ENCODE results near the gene CLEC18A. TPM values are rescaled to one million over a fixed set of nuclear protein-coding genes. Genes with fewer than 3 reads are reported as not detected.
"Not testable (repeated sequence)": the region's sequence is repeated elsewhere in the genome, so short reads cannot be mapped to it uniquely, and the experiment has no call there.

The CLEC18A gene
- total RNA-seq = 0.26 and 1.0 TPM in 2 replicates

GRCh38 chr16:69951017-69951671, at the start of gene CLEC18A:
CLEC18A (plus strand) TSS chr16:69951334; CDS start chr16:69951367, 33 bp downstream.
- FAIRE-seq; H3K27me3 ChIP-seq (ENCODE audit: control insufficient read depth, insufficient read depth, low read length); H3K36me3 ChIP-seq (ENCODE audit: control insufficient read depth, insufficient read depth, low read length); H3K4me3 ChIP-seq (ENCODE audit: low read depth, low read length); DNase-seq (ENCODE audit: low read depth): not testable (repeated sequence)

- no peak for DNase-seq (ENCODE audit: low read depth)
- Histone ChIP-seq H3K4me3 (ENCODE audit: low read depth, low read length) (no peak overlapping the region), H3K27me3 (ENCODE audit: control insufficient read depth, insufficient read depth, low read length) (no peaks in the 10 kb centered on the region), H3K36me3 (ENCODE audit: control insufficient read depth, insufficient read depth, low read length) (no peaks in the 10 kb centered on the region)
- TF ChIP-seq CTCF (IDR thresholded peaks at IDR 0.05; ENCODE audit: insufficient read depth, low read length, severe bottlenecking) = no peak
- no peak for FAIRE-seq
Measured at GRCh38 chr16:69903865-69904415, 47.2 kb upstream of the CLEC18A start.

GRCh38 chr16:69904495-69905170, 46.5 kb upstream of the CLEC18A start:
- no peaks in the 10 kb centered on the region for H3K36me3 ChIP-seq (ENCODE audit: control insufficient read depth, insufficient read depth, low read length)
- DNase-seq (ENCODE audit: low read depth) (no peak), FAIRE-seq (no peak)
- no peak for TF ChIP-seq CTCF (IDR thresholded peaks at IDR 0.05; ENCODE audit: insufficient read depth, low read length, severe bottlenecking)
- no peak overlapping the region for H3K4me3 ChIP-seq (ENCODE audit: low read depth, low read length)
- H3K27me3 ChIP-seq (ENCODE audit: control insufficient read depth, insufficient read depth, low read length) = no peaks in the 10 kb centered on the region

- H3K36me3 ChIP-seq (ENCODE audit: control insufficient read depth, insufficient read depth, low read length) = no peaks in the 10 kb centered on the region
- no peak for FAIRE-seq
Measured at GRCh38 chr16:69905171-69905555, 46.0 kb upstream of the CLEC18A start.

GRCh38 chr16:69906838-69907401, 44.2 kb upstream of the CLEC18A start:
- TF ChIP-seq CTCF (IDR thresholded peaks at IDR 0.05; ENCODE audit: insufficient read depth, low read length, severe bottlenecking) = no peak
- FAIRE-seq (no peak), DNase-seq (ENCODE audit: low read depth) (peak; percentile 23)
- H3K27me3 ChIP-seq (ENCODE audit: control insufficient read depth, insufficient read depth, low read length) = no peaks in the 10 kb centered on the region
- no peaks in the 10 kb centered on the region for H3K36me3 ChIP-seq (ENCODE audit: control insufficient read depth, insufficient read depth, low read length)
- no peak overlapping the region for H3K4me3 ChIP-seq (ENCODE audit: low read depth, low read length)

More at GRCh38 chr16:69905171-69905555, 46.0 kb upstream of the CLEC18A start:
- DNase-seq (ENCODE audit: low read depth) = no peak
- no peak overlapping the region for H3K4me3 ChIP-seq (ENCODE audit: low read depth, low read length)
- TF ChIP-seq CTCF (IDR thresholded peaks at IDR 0.05; ENCODE audit: insufficient read depth, low read length, severe bottlenecking) = no peak
- no peaks in the 10 kb centered on the region for H3K27me3 ChIP-seq (ENCODE audit: control insufficient read depth, insufficient read depth, low read length)

GRCh38 chr16:69909043-69909442, 42.1 kb upstream of the CLEC18A start:
- Histone ChIP-seq H3K36me3 (ENCODE audit: control insufficient read depth, insufficient read depth, low read length) (no peaks in the 10 kb centered on the region), H3K4me3 (ENCODE audit: low read depth, low read length) (no peak overlapping the region), H3K27me3 (ENCODE audit: control insufficient read depth, insufficient read depth, low read length) (no peaks in the 10 kb centered on the region)
- no peak for TF ChIP-seq CTCF (IDR thresholded peaks at IDR 0.05; ENCODE audit: insufficient read depth, low read length, severe bottlenecking)
- DNase-seq (ENCODE audit: low read depth) (no peak), FAIRE-seq (no peak)
